H9 (cell line): ENCODE data around the gene CDH26. TPM values are rescaled to one million over a fixed set of nuclear protein-coding genes. Genes with fewer than 3 reads are reported as not detected.
A peak's percentile ranks its signal among the peaks of the same experiment; 100 is the strongest.

ENCODE experiments used
- DNase-seq: peaks from one replicate; pipeline ENCODE4 v3.0.0-alpha.2; 2017
- H2AFZ ChIP-seq: one replicate; pipeline ENCODE4 v1.6.1; 2013; ENCODE audit warnings: mild to moderate bottlenecking, low read length, control low read depth, moderate library complexity
- H2AK5ac ChIP-seq: 2 replicates; pipeline ENCODE4 v1.6.1; 2013; ENCODE audit warnings: low read length, control low read depth, mixed read lengths; ENCODE audit not compliant: insufficient read length
- H2BK120ac ChIP-seq: one replicate; pipeline ENCODE4 v1.6.1; 2013; ENCODE audit warnings: low read depth, mild to moderate bottlenecking, low read length, control low read depth, inconsistent platforms; ENCODE audit not compliant: poor library complexity, severe bottlenecking
- H2BK12ac ChIP-seq: 2 replicates; pipeline ENCODE4 v1.6.1; 2013; ENCODE audit warnings: low read length, control low read depth, mixed read lengths, low read depth; ENCODE audit not compliant: insufficient read length
- H2BK15ac ChIP-seq: 2 replicates; pipeline ENCODE4 v1.6.1; 2013; ENCODE audit warnings: low read depth, low read length, control low read depth
- H2BK20ac ChIP-seq: one replicate; pipeline ENCODE4 v1.6.1; 2013; ENCODE audit warnings: low read depth, mild to moderate bottlenecking, low read length, control low read depth, inconsistent platforms; ENCODE audit not compliant: poor library complexity, severe bottlenecking
- H2BK5ac ChIP-seq: 2 replicates; pipeline ENCODE4 v1.6.1; 2013; ENCODE audit warnings: low read length, control low read depth, mixed read lengths; ENCODE audit not compliant: insufficient read length
- H3K14ac ChIP-seq: 2 replicates; pipeline ENCODE4 v1.6.1; 2013; ENCODE audit warnings: low read length, control low read depth; ENCODE audit not compliant: insufficient read depth
- H3K18ac ChIP-seq: 2 replicates; pipeline ENCODE4 v1.6.1; 2013; ENCODE audit warnings: low read depth, mild to moderate bottlenecking, mixed read lengths, low read length, control low read depth; ENCODE audit not compliant: insufficient read length
- H3K23ac ChIP-seq: 2 replicates; pipeline ENCODE4 v1.6.1; 2013; ENCODE audit warnings: low read length, control low read depth, mixed read lengths, low read depth; ENCODE audit not compliant: insufficient read length
- H3K23me2 ChIP-seq: 2 replicates; pipeline ENCODE4 v1.6.1; 2013; ENCODE audit warnings: low read depth, mild to moderate bottlenecking, mixed read lengths, low read length, control low read depth; ENCODE audit not compliant: insufficient read length, poor library complexity, severe bottlenecking
- H3K27ac ChIP-seq: 2 replicates; pipeline ENCODE4 v1.5.1; 2013; ENCODE audit warnings: low read length, control low read depth, mixed read lengths, low read depth; ENCODE audit not compliant: insufficient read length
- H3K27me3 ChIP-seq: 2 replicates; pipeline ENCODE4 v1.6.1; 2013; ENCODE audit warnings: low read length, control low read depth, inconsistent platforms; ENCODE audit not compliant: insufficient read depth
- H3K4ac ChIP-seq: 2 replicates; pipeline ENCODE4 v1.6.1; 2013; ENCODE audit warnings: low read depth, mild to moderate bottlenecking, control low read depth, inconsistent platforms, low read length, moderate library complexity
- H3K4me1 ChIP-seq: 2 replicates; pipeline ENCODE4 v1.6.1; 2013; ENCODE audit warnings: low read length, control low read depth, inconsistent platforms; ENCODE audit not compliant: insufficient read depth
- H3K4me2 ChIP-seq: 2 replicates; pipeline ENCODE4 v1.6.1; 2013; ENCODE audit warnings: low read length, control low read depth, mixed read lengths; ENCODE audit not compliant: insufficient read length, insufficient read depth
- H3K56ac ChIP-seq: 2 replicates; pipeline ENCODE4 v1.6.1; 2013; ENCODE audit warnings: low read depth, mild to moderate bottlenecking, mixed read lengths, low read length, control low read depth; ENCODE audit not compliant: insufficient read length
- H3K79me1 ChIP-seq: 2 replicates; pipeline ENCODE4 v1.6.1; 2013; ENCODE audit warnings: low read depth, mild to moderate bottlenecking, moderate library complexity, low read length, control low read depth, inconsistent platforms; ENCODE audit not compliant: insufficient read depth, poor library complexity, severe bottlenecking
- H3K79me2 ChIP-seq: 2 replicates; pipeline ENCODE4 v1.6.1; 2013; ENCODE audit warnings: low read length, control low read depth, inconsistent platforms; ENCODE audit not compliant: insufficient read depth
- H3K9ac ChIP-seq: 2 replicates; pipeline ENCODE4 v1.6.1; 2013; ENCODE audit warnings: low read length, control low read depth, mixed read lengths; ENCODE audit not compliant: insufficient read length; ENCODE audit errors: extremely low read depth
- H3K9me3 ChIP-seq: one replicate; pipeline ENCODE4 v1.6.1; 2013; ENCODE audit warnings: low read depth, low read length, inconsistent platforms; ENCODE audit not compliant: control insufficient read depth
- H3T11ph ChIP-seq: one replicate; pipeline ENCODE4 v1.6.1; 2013; ENCODE audit warnings: mild to moderate bottlenecking, low read length, control low read depth, inconsistent platforms
- H4K20me1 ChIP-seq: one replicate; pipeline ENCODE4 v1.6.1; 2013; ENCODE audit not compliant: control insufficient read depth, insufficient read length, insufficient read depth
- H4K5ac ChIP-seq: 2 replicates; pipeline ENCODE4 v1.6.1; 2013; ENCODE audit warnings: low read depth, mild to moderate bottlenecking, mixed read lengths, low read length, control low read depth; ENCODE audit not compliant: insufficient read length
- H4K8ac ChIP-seq: replicated peaks from 2 replicates; pipeline ENCODE4 v1.6.1; 2013; ENCODE audit warnings: low read length, control low read depth, mixed read lengths, low read depth; ENCODE audit not compliant: insufficient read length
- H4K91ac ChIP-seq: 2 replicates; pipeline ENCODE4 v1.6.1; 2013; ENCODE audit warnings: low read depth, mild to moderate bottlenecking, moderate library complexity, mixed read lengths, low read length, control low read depth; ENCODE audit not compliant: insufficient read length
- H3K27ac Mint-ChIP-seq, 3 experiments: 2 replicates in 2 of 3; 3 replicates in 1 of 3; pipeline ENCODE4 v1.8.0; 2020 to 2021; ENCODE audit warnings: mixed read lengths in 3 of 3, mild to moderate bottlenecking in 1 of 3, moderate library complexity in 1 of 3
- H3K27me3 Mint-ChIP-seq: 2 replicates; pipeline ENCODE4 v1.8.0; 2021; ENCODE audit warnings: low read depth, mild to moderate bottlenecking, moderate library complexity, mixed read lengths
- H3K36me3 Mint-ChIP-seq, 3 experiments: 2 replicates in 2 of 3; 3 replicates in 1 of 3; pipeline ENCODE4 v1.8.0; 2020 to 2021; ENCODE audit warnings: low read depth in 3 of 3, mixed read lengths in 3 of 3; ENCODE audit not compliant: insufficient read depth in 1 of 3
- H3K4me1 Mint-ChIP-seq, 2 experiments: 2 replicates each; pipeline ENCODE4 v1.8.0; 2020; ENCODE audit warnings: mixed read lengths in 2 of 2
- H3K4me3 Mint-ChIP-seq, 2 experiments: 2 replicates in 1 of 2; 3 replicates in 1 of 2; pipeline ENCODE4 v1.8.0; 2020 to 2021; ENCODE audit warnings: mild to moderate bottlenecking in 2 of 2, mixed read lengths in 2 of 2, moderate library complexity in 1 of 2
- H3K9me3 Mint-ChIP-seq, 2 experiments: 2 replicates in 1 of 2; 3 replicates in 1 of 2; pipeline ENCODE4 v1.8.0; 2020; ENCODE audit warnings: mild to moderate bottlenecking in 2 of 2, mixed read lengths in 2 of 2, moderate library complexity in 1 of 2
- WGBS: extraction: QIAGEN DNeasy Blood & Tissue Kit; methylation state at CpG from one replicate; pipeline ENCODE4 v1.1.7; 2013; ENCODE audit warnings: missing lambda C conversion rate, low lambda C conversion rate, mixed read lengths; ENCODE audit not compliant: insufficient read length; ENCODE audit errors: extremely low coverage; 5-methylcytosine and 5-hydroxymethylcytosine counted together
- total RNA-seq: library from RNA; stranded (reverse); gene quantifications from 2 replicates; pipeline ENCODE4 v1.2.1, GENCODE V29; 2021
- TF ChIP-seq, protein P1 (sequence below): fragments of 200-600 bp; sonication (generic); conservative IDR thresholded peaks from 3 replicates; pipeline ENCODE4 v1.8.0; 2021; ENCODE audit warnings: antibody characterized with exemption, mild to moderate bottlenecking

The CDH26 gene
- total RNA-seq, 1 experiment from 2014 or later: 0.79 TPM

DNA sequence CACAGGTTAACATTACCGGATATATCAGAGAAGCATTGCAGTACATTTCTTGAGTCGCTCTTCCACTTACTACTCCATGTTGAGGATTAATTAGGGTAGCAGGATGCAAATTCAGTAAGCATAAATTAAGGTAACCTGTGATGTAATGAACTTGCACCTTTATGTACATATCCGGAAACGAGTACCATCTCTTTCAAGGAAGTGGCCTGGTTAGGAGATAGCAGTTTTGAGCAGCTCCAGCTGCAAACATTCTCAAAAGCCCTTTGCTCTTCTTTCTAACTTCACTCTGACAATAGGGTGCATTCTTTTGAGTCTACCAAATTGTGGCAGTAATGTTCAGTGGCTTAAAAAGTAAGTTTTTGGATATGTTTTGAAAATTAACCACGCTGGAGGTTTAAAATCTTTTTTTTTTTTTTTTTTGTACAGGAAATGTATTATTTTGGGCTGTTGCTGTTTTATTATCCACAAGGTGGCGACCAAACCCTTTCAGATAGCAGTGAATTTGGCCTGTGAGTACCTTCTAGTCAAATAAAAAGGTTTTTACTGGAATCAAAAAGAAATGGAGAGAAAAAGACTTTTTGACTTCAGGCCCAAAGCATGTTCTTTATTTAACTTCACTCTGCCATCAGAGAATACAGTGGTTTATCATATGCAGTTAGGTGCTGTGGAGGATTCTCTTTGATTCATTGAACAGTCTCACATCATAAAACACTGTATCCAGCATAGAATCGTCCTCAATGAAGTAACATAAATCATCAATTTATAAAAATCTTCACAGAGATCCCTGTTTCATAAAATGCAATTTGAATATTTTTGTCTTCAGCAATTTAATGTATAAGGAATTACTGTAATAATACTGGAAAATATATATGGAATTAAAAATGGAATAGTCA lies 9.1 kb upstream of the CDH26 start:
- H2BK120ac ChIP-seq: no peak overlapping the region
- H3K56ac ChIP-seq: no peak overlapping the region
- H3K79me2 ChIP-seq: no peaks in the 10 kb centered on the region
- no peak overlapping the region for H2BK5ac ChIP-seq
- peaks cover 5 to 8% (median 8%) of the 10 kb centered on the region in 3 experiments; a peak in 5 of 7 replicates for H3K36me3 Mint-ChIP-seq
- no peaks in the 10 kb centered on the region for H3K27me3 ChIP-seq
- no peak overlapping the region for H3K4ac ChIP-seq
- H2BK20ac ChIP-seq: peak overlapping the region; percentile 26
- no peak overlapping the region for H2BK12ac ChIP-seq
- no peak overlapping the region for H3K14ac ChIP-seq
- H2AFZ ChIP-seq: no peak overlapping the region
- no peaks in the 10 kb centered on the region for H3K9me3 ChIP-seq
- H3K27ac ChIP-seq: no peak overlapping the region
- H3K9me3 Mint-ChIP-seq: no peaks in the 10 kb centered on the region; a peak in 1 of 5 replicates
- H2BK15ac ChIP-seq: no peak overlapping the region
- no peak overlapping the region for H4K5ac ChIP-seq
- no peak overlapping the region for H3T11ph ChIP-seq
- H3K18ac ChIP-seq: no peak overlapping the region
- no CpG with 5 or more reads among the region's 7 CpGs for WGBS
- H2AK5ac ChIP-seq: no peak overlapping the region
- no peaks in the 10 kb centered on the region for H3K4me1 ChIP-seq
- H3K27ac Mint-ChIP-seq: no peak overlapping the region
- H3K9ac ChIP-seq: no peak overlapping the region
- no peaks in the 10 kb centered on the region for H3K27me3 Mint-ChIP-seq
- H3K23ac ChIP-seq: no peak overlapping the region
- H3K4me1 Mint-ChIP-seq: peaks cover 11 to 15% of the 10 kb centered on the region in 2 experiments
- no peaks in the 10 kb centered on the region for H3K79me1 ChIP-seq
- H4K8ac ChIP-seq: no peak overlapping the region
- H3K4me3 Mint-ChIP-seq: no peak overlapping the region
- TF ChIP-seq, protein P1, sequence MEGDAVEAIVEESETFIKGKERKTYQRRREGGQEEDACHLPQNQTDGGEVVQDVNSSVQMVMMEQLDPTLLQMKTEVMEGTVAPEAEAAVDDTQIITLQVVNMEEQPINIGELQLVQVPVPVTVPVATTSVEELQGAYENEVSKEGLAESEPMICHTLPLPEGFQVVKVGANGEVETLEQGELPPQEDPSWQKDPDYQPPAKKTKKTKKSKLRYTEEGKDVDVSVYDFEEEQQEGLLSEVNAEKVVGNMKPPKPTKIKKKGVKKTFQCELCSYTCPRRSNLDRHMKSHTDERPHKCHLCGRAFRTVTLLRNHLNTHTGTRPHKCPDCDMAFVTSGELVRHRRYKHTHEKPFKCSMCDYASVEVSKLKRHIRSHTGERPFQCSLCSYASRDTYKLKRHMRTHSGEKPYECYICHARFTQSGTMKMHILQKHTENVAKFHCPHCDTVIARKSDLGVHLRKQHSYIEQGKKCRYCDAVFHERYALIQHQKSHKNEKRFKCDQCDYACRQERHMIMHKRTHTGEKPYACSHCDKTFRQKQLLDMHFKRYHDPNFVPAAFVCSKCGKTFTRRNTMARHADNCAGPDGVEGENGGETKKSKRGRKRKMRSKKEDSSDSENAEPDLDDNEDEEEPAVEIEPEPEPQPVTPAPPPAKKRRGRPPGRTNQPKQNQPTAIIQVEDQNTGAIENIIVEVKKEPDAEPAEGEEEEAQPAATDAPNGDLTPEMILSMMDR: peak; percentile 78
- no peak overlapping the region for H3K4me2 ChIP-seq
- DNase-seq: no peak
- H4K91ac ChIP-seq: no peak overlapping the region
- H3K23me2 ChIP-seq: no peaks in the 10 kb centered on the region
- no peaks in the 10 kb centered on the region for H4K20me1 ChIP-seq
